Measurements from ENCODE around the gene SFRP5.

Gene SFRP5

DNA sequence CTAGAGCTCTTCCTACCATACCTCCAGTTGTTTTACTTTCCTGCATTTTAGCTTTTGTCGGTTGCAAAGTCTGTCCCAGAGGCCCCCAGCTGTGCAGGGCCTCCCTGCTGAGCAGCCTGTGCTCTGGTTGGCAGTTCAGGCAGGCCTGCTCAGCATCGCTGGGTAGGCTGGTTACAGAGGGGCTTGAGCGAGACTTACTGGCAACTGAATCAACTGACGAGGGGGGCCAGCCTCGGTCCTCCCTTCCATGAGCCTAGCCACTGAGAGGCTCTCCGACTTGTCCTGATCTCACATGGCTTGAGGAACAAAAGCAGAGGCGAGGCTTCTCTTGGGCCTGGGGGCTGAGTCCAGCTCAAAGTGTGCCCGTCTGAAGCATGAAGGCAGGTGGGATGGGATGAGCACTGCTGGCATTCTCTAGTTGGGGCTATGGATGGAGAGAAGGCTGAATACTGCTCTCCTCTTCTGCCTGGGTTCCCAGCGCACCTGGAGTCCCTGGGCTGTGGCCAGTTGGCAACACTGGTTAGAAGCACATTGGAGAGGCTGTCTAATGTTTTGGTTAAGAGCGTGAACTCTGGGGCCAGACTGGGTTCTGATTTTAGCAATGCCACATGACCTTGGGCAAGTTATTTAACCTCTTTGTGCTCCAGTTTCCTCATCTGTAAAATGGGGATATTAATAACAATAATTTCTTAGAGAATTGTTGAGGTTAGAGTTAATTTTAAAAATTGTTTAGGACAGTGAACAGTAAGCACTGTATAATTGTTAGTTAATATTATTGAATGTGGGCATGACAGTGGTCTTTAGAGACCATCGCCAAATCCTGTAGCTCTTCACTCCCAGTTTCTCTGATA lies 6.9 kb upstream of the SFRP5 start:
- no peak for DNase-seq (ENCODE audit: low read depth, low spot score)
- no peak overlapping the region for H3K4me3 ChIP-seq (ENCODE audit: low read depth, low read length)
- TF ChIP-seq, protein P1, sequence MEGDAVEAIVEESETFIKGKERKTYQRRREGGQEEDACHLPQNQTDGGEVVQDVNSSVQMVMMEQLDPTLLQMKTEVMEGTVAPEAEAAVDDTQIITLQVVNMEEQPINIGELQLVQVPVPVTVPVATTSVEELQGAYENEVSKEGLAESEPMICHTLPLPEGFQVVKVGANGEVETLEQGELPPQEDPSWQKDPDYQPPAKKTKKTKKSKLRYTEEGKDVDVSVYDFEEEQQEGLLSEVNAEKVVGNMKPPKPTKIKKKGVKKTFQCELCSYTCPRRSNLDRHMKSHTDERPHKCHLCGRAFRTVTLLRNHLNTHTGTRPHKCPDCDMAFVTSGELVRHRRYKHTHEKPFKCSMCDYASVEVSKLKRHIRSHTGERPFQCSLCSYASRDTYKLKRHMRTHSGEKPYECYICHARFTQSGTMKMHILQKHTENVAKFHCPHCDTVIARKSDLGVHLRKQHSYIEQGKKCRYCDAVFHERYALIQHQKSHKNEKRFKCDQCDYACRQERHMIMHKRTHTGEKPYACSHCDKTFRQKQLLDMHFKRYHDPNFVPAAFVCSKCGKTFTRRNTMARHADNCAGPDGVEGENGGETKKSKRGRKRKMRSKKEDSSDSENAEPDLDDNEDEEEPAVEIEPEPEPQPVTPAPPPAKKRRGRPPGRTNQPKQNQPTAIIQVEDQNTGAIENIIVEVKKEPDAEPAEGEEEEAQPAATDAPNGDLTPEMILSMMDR (IDR thresholded peaks at IDR 0.05; ENCODE audit: insufficient read depth, low read length, missing control alignments): no peak
- ChIA-PET CTCF (interaction anchor here (1.1 to 1.7 kb wide), 3 partner anchors 10 to 19 kb away, joined by 3 to 7 read pairs (median 4); no protein-coding TSS in a partner anchor), POLR2A (no interaction called here)

DNA sequence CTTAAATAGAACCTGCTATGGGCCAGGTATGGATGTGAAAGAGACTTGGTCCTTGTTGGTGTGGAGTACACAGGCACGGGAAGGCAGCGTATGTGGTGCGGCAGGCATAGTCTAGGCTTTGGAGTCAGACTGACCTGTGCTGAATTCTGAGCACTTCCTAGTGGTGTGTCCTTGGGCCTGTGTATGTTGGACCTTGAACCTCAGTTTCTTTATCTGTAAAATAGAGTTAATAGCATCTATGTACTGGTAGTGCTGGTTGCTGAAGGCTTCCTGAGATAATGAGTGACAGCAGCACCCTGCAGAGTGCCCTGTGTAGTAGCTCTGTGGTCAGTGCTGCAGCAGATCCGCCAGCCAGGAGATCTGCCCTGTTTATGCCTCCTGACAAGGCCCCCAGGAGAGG lies 5.3 kb upstream of the SFRP5 start:
- CTCF ChIA-PET: interaction anchor here (1.1 to 1.5 kb wide), 3 partner anchors 11 to 269 kb away, joined by 3 read pairs; no protein-coding TSS in a partner anchor
- H3K4me3 ChIP-seq (ENCODE audit: low read depth, low read length): no peak overlapping the region
- no peak for DNase-seq (ENCODE audit: low read depth, low spot score)
- TF ChIP-seq, protein P1 (IDR thresholded peaks at IDR 0.05; ENCODE audit: insufficient read depth, low read length, missing control alignments): no peak
- POLR2A ChIA-PET: no interaction called here

DNA sequence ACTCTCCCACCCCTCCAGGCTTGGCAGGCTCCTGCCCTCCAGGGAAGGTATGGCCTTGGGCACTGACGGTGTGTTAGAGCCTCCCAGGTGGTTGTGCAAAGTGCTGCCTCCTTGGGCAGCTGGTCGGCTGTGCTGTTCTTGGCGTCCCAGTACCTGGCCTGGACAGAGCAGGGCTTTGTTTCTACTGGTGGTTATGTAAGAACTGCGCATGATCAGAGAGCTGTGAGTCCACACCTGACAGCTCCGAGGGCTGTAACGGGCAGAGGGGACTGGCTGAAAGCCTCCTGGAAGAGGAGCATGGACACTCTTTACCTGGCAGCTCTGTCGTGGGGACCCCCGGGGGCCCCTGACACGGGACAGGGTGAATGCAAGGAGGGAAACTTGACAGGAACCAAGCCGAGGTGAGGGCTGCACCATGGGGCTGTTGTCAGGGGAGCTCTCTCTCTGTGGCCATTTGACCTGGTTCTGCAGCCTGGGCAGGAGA lies 3.1 kb upstream of the SFRP5 start:
- TF ChIP-seq, protein P1 (IDR thresholded peaks at IDR 0.05; ENCODE audit: insufficient read depth, low read length, missing control alignments): no peak
- ChIA-PET CTCF (interaction anchor here (1.3 kb wide), 1 partner anchor 15 kb away, joined by 3 read pairs; no protein-coding TSS in a partner anchor), POLR2A (no interaction called here)

DNA sequence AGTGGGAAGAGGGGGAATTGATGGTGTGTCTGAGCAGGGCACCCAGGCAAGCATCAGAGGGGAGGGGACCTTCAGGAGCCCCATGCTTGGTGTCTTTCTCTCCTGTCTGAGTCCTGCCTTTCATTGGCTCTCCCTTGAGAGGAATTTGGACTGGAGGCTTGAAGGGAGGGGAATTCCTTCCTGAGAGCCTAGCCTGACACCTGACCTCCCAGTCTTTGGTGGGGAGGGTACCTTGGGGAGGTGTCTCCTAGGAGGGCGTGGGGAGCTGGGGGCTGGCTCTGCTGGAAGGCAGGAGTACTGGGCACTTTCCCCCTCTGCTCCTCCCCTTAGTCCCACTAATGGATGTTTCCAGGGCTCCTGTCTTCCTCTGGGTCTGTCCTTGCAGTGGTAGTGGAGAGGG lies 1.3 kb upstream of the SFRP5 start:
- CTCF ChIA-PET: interaction anchor here (2.8 to 3.8 kb wide), 2 partner anchors 11 to 19 kb away, joined by 9 to 16 read pairs; no protein-coding TSS in a partner anchor
- H3K4me3 ChIP-seq (ENCODE audit: low read depth, low read length): no peak overlapping the region
- no peak for DNase-seq (ENCODE audit: low read depth, low spot score)
- TF ChIP-seq, protein P1 (IDR thresholded peaks at IDR 0.05; ENCODE audit: insufficient read depth, low read length, missing control alignments): no peak
- POLR2A ChIA-PET: no interaction called here

More for the DNA sequence above, 3.1 kb upstream of the SFRP5 start:
- no peak overlapping the region for H3K4me3 ChIP-seq (ENCODE audit: low read depth, low read length)
- DNase-seq (ENCODE audit: low read depth, low spot score): no peak

DNA sequence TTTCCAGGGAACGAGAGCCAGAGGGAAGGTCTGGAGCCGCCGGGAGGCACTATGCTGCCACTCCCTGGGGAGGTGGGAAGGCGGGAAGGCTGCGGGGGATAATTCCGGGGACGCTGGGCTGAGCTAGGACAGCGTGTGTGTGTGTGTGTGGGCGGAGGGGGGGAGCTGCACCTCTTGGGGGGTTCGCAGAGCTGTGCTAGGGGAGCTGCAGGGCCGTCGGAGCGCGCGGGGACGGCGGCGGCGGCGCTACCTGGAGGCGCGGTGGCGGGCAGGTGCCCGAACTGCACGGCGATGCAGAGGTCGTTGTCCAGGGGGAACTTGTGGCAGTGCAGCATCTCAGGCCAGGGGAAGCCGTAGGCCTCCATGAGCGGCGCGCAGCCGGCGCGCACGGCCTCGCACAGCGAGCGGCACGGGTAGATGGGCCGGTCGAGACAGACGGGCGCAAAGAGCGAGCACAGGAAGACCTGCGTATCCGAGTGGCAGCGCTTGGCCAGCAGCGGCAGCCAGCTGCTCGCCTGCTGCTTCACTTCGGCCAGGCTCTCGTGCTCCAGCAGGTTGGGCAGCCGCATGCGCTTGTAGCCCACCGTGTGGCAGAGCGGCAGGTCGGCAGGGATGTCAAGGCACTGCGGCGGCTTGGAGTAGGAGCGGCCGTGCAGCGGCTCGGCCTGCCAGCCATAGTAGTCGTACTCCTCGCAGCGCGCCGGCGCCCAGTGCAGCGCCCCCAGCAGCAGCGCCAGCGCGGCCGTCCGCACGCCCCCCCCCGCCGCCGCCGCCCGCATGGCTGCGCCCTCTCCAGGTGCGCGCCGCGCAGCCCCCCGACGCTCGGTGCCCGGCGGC lies 526 bp downstream of the SFRP5 start:
- ChIA-PET POLR2A (no interaction called here), CTCF (interaction anchor here (2.8 to 3.8 kb wide), 2 partner anchors 9 to 21 kb away, joined by 9 to 16 read pairs; no protein-coding TSS in a partner anchor)
- H3K4me3 ChIP-seq (ENCODE audit: low read depth, low read length): peak overlapping the region; percentile 37
- TF ChIP-seq, protein P1 (IDR thresholded peaks at IDR 0.05; ENCODE audit: insufficient read depth, low read length, missing control alignments): no peak
- DNase-seq (ENCODE audit: low read depth, low spot score): no peak

Measured in AG04449 (cell line).